HG03139 (cell line): Measurements from ENCODE around the gene TMSB4X.
"Not testable (repeated sequence)": the region's sequence is repeated elsewhere in the genome, so short reads cannot be mapped to it uniquely, and the experiment has no call there.

ENCODE experiments used
- ATAC-seq: cut with Tn5 transposase; IDR thresholded peaks from one replicate; pipeline ENCODE4 v1.9.1; 2021; ENCODE audit not compliant: unreplicated experiment

TMSB4X gene

DNA sequence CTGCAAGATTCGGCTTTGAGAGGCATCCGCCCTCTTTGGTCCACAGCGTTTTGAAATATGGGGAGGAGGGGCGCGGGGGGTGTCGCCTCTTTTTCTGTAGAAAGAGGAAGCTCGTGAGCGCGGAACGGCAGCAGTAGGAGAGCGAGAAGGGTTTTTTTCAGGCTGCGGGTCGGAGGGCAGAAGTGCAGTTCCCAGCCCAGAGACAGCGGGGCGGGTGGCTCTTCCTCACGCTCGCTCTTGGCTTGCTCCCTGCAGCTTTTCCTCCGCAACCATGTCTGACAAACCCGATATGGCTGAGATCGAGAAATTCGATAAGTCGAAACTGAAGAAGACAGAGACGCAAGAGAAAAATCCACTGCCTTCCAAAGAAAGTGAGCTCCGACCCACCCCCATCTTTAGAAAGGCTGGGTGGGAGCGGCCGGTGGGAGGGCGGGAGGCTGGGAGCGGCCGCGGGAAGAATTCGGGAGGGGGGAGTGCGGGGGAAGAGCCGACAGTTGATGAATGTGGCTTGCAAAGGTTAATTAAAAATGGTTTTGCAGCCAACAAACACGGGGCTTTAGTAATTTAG lies 1.2 kb downstream of the TMSB4X start:
- no peak for ATAC-seq

DNA sequence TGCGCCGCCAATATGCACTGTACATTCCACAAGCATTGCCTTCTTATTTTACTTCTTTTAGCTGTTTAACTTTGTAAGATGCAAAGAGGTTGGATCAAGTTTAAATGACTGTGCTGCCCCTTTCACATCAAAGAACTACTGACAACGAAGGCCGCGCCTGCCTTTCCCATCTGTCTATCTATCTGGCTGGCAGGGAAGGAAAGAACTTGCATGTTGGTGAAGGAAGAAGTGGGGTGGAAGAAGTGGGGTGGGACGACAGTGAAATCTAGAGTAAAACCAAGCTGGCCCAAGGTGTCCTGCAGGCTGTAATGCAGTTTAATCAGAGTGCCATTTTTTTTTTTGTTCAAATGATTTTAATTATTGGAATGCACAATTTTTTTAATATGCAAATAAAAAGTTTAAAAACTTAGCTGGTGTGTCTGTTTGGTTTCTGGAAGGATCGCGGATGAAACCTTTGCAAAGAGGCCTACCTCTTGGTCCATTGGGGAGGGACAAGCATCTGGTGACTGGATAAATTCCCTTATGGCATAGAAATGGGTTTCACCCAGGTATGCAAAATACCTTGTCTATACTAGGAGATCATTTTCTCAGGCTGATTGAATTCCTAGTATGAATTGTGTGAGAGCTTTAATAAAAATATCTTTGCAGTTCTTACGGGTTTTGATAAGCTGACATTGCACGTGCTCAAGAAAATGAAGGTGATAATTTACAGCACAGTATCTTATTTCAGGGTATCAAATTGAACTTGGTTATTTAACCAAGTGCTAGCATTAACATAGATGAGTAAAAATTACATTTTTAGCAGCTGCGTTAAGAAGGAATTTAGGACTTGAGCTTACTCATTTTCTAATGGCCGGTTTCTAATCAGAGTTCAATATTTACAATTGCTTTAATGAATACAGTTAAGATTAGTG lies 2.2 kb downstream of the TMSB4X start:
- ATAC-seq: not testable (repeated sequence)

DNA sequence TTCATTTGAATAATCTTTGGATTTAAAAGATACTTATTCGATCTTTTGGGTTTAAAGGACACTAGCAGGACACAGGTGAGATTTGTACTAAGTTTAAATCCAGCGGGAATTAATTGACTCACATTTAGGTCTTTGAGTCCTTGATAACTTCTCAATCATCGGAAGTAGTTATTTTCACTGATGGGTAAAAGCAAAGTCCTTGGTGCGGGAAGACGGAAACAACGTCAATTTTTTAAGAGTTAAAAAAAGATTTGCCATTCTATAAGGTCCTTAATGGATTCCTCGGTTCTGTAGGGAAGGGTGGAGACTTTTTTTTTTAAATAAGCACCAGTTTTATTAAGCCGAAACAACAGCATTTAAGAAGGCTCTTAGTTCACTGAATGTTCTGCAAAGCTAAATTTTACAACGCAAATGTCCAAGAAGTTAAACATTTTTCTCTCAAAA lies 2.9 kb downstream of the TMSB4X start:
- ATAC-seq: no peak

DNA sequence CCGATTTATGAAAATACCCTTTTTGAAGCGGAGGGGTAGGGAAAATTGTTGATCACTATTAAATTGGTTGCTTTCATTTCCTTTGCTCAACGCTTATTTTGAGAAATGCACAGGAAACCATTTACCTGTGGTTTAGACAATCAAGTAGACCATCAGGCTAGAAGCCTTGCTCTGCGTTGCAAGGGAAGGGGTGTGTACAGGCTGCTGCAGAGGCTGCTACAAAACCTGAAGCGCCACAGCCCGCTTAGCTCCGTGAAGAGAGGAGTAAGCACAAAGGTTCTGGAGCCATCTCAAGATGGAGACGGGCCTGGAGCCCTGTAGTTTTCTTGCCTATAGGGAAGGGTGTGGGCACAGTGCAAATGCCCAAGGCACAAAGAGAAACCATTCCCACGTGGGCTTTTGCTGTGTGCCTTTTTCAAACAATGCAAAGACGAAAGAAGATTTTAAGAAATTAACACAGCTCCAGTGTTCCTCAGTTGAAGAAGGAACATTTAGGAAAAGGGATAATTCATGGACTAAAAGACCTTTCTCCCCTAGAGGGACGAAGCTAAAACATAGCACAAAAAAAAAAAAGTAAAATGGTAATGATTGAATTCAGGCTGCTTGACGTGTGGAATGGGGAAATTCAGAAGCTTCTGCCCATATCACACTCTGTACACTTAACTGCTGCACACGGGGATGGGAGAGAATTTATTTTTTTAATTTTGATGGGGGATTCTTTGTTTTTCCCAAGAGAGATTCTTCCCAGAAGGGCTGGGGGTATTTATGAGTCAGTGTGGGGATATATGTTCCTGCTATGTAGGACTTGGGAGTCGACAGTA lies 3.5 kb downstream of the TMSB4X start:
- peak; percentile 45 for ATAC-seq

DNA sequence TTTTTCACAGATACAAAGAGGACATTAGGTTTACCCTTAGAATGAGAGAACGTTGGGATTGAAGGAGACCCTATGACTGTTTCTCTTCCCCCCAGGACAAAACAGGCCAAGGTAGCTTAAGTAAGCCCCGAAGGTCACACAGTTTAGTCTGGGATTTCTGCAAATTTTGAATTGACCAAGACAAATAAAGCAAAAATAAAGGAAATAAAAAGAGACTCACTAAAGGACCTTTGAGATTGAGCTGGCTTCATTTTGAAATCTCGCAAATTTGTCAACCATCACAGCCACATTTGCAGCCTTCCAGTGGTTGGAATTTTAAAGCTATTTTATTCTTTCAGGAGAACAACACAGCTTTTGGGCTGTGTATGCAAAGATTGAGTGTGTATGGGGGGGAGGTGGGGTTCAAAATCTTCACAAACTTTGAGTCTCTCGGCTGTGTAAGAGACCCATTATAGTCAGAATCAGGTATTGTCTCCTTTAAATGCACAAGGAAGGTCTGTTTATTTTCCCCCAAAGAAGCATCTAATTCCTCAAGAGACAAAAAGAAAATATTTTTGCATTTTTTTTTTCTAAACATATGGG lies 4.2 kb downstream of the TMSB4X start:
- ATAC-seq: no peak

DNA sequence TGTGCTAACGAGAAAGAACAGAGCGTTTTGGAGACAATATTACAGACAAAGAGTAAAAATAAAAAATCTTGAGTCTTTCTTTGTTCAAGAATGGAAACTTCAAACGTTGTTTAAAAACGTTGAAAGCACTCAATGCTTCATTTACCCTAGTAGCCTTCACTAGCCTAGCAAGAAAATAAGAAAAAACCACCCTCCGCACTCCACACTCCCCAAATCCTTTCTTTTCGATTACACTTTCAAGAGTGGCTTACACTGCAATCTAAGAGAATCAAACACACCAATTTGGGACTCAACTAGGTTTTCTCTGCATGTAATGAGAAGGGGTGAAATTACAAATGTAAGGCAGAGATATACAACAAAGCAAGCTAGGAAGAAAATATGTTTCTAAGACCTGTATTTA lies 4.7 kb downstream of the TMSB4X start:
- no peak for ATAC-seq

DNA sequence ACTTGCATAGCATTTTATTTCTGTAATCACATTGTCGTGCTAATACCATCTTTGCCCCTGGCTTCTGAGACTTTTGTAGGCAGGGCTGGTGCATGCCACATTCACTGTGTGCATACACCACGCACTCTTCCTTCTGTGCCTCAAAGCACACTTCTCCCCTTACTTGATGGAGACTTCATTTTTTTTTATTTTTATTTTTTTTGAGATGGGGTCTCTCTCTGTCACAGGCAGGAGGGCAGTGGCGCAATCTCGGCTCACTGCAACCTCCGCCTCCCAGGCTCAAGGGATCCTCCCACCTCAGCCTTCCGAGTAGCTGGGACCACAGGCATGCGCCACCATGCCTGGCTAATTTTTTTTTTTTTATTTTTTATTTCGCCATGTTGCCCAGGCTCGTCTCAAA lies 5.1 kb downstream of the TMSB4X start:
- ATAC-seq: not testable (repeated sequence)

DNA sequence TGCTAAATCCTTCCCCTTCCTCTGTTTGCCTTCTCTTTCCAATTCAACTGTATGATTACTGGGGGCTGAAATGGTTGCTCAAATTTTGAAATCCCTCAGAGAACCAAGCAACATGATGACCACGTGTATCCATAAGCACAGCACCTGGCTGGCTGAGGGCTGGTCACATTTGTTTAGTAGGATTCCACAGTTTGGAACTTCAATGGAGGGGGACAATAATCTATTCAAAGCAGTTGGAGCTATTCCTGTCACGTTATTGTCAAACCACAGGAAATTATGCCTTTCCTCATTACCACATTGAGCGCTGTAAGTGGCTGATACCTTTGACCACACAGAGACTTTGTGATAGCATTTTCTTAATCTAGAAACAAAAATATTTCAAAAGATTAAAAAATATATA lies 7.0 kb downstream of the TMSB4X start:
- ATAC-seq: no peak

DNA sequence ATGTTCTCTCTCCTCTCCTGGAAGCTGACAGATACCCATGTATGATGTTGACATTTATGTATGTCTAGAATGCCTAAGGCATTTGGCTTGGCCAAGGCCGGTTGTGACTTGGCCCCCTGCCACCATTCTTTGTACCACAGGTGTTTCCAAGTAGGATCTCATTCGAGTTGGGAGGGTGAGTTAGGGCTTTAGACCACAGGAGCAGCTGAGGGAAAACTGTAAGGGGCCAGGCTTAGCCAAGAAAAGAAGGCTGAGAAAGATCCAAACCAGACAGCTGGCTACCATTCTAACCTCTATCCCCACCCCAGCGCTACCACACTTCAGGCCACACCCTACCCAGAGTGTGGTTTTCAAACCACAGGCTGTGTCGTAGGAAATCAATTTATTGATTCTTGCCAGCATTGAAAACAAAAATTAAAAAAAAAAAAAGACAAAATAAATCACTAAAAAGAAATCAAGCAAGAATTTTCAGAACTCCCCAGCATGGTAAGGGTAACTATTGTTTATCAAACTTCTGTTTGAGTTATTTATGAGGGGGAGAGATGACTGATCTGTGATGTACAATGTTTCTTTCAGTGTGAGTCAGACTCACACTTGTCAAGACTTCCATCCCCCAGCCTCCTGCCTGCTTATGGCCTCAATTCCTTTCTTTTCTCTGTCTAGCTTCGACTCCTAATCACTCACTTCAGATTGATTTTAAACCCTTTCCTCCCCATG lies 9.9 kb downstream of the TMSB4X start:
- ATAC-seq: peak; percentile 61

DNA sequence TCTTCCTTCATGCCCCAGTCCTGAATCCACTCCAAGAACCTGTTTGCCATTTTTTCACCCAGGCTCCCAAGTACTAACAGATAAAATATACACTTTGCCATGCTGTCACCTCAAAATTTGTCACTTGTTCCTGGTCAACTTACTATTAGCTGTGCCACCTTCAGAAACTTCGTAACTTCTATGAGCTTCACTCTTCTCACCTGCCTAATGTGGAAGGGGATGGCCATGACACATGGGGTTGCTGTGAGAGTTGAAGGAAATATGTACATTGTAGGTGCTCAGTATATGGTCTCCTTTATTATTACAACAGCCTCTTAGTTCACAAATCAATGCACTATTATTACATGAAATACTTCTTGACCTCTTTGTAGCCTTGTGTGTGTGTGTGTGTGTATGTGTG lies 10.4 kb downstream of the TMSB4X start:
- no peak for ATAC-seq

DNA sequence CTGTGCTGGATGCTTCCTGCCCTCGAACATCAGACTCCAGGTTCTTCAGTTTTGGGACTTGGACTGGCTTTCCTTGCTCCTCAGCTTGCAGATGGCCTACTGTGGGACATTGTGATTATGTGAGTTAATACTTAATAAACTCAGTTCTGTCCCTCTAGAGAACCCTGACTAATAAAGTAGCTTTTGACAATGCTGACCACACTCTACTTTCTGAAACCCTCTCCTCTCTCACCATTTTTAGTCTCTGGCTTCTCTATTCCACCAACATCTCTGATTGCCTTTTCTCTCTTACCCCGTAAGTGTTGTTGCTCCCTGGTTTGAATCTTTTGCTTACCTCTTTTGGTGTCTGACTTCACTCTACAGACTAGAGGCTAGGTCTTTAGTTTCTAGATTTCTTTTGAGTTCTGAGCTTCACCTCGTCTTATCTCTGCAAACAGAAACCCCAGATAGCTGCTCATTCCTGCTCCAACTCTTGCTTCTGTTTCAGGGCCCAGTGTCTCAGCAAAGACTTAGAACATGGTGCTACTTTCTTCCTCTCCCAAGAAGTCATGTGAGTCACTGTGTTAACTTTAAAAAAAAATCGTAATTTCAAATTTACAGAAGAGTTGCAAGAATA lies 11.4 kb downstream of the TMSB4X start:
- ATAC-seq: no peak

DNA sequence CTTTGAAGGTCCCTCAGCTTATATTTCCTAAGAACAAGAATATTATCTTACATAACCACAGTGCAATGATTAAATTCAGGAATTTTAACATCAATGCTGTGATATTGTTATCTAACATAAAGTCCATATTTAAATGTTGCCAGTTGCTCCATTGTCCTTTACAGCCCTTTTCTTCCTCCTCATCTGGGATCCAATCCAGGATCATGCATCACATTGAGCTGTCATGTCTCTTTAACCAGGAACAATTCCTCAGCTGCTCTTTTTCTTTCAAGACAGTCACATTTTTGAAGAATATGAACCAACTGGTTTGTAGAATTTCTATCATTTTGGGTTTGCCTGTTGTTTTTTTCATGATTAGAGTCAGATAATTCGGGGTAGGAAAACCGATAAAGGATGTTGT lies 12.0 kb downstream of the TMSB4X start:
- no peak for ATAC-seq

DNA sequence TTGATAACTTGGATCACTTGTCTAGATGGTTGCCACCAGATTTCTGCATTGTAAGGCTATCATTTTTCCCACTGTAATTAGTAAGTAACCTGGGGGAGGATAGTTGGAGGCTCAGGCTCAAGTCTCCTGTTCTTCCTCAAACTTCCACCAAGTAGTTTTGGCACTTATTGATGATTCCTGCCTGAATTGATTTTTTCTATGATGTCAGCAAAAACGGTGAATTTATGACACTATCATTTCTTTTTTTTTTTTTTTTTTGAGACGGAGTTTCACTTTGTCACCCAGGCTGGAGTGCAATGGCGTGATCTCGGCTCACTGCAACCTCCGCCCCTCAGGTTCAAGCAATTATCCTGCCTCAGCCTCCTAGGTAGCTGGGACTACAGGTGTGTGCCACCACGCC lies 12.4 kb downstream of the TMSB4X start:
- ATAC-seq: no peak

DNA sequence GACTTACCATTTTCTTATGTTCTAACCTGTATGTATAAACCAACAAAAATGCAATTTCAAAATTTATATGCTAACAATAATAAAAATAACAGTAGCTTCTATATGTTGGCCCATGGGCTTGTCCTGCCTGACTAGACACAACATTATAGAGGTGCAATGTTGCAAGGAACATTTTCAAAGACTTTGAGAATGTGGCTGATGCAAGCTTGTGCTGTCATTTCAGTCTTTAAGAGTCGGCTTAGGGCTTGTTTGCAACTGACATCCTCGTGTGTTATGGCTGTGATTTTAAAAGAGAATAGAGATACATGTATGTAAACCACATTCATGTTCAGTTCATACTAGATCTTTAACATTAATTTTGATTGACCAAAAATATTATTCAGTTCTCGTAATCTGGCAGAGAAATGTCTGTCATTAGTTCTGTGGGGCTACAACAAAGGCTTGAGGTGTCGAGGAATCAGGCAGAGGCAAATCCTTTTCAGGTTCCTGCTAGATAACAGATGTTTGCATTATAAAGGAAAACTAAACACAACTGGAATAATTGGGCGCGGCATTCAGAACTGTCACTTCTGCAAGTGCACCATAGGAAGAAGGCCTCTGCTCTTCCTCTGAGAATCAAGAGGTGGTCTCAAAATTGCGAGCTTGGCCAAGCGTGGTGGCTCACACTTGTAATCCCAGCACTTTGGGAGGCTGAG lies 13.1 kb downstream of the TMSB4X start:
- ATAC-seq: no peak

DNA sequence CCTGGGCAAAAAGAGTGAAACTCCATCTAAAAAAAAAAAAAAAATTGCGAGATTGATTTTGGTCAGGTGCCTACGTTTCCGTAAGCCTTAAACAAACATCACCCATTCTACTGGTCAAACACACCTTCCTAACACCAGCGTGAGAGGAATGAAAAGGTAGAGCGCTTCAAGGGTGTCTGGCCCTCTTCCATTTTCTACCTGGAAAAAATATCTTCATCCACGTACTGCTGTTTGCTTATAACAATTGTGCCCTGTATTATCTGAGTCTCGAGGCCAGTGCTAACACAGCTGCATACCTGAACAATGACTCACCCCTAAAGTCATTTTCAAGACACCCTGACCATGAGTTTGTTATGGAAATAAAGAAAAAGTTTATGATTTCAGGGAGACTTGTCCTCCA lies 13.9 kb downstream of the TMSB4X start:
- no peak for ATAC-seq

DNA sequence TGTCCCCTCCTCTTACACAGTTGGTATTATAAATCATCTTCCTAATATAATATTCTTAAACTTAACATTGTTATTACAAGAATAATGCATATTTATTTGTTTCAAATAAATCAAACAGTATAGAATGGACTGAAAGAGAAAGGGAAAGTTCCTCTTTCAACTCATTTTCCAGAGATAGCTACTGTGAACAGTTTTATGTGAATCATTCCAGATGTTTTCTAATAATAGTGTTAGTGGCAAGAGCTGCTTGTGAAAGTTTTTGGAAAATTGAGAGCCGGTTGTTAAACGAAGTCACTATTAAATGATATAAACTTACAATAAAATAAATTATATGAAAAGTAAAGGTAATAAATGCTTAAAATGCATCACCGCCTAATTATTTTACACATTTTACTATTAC lies 14.6 kb downstream of the TMSB4X start:
- no peak for ATAC-seq

DNA sequence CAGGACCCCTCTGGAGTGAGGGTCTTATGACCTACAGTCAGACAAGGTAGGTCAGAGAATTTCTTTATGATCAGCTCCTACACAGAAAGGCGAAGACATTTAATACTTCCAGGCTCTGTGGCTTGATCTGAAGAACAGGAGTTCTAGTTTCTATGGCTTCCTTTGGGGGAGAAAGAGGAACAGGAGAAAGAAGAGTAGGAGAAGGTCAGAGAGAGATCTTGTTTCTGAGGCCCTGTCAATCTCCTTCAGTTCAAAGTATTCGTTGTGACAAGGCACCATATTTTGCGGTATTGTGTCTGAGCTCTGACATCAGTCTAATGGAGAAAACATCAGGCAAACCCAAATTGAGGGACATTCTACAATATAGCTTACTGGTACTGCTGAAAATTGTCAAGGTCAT lies 16.7 kb downstream of the TMSB4X start:
- ATAC-seq: no peak

DNA sequence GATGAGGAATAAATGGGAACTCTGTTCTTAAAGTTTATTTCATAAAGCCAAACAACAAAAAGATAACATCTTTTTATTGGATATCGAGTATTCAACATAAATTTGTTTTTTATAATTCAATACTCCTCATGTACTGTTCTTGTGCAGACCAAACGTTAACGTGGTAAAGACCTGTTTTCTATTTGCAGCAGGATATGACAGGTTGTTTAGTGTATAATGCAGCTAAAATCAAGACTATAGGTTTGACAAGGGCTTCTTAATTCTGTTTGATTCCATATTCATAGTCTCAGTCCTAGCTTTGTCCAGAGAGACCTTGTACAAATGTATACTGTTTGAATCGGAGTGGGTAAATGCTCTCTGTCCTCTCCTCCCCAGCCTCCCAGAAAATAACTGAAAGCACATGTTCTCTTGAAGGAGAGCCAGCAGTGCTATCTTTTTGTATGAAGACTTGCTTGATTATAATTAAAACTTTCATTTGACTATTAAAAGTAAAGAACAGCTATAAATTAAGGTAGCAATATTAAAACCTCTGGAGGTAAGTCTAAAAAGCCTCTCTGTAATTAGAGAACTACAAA lies 17.7 kb downstream of the TMSB4X start:
- no peak for ATAC-seq

DNA sequence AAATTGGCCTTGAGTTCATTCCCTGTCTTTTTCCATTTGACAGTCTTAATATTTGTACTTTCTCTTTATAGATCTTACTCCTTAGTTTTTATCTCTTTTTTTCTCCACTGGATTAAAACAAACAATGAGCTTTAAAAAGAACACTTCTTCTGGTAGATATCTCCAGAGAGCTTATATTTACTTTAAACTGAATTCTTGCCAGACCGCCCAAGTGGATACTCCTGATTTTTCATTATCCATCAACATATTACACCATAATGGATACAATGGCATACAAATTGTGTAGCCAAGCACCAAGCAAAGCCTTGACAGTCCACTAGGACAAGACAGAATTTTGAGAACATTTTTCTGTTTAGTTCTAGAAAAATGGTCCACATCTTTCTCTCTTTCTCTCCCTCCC lies 18.9 kb downstream of the TMSB4X start:
- no peak for ATAC-seq
